ENCODE data around the gene OGFOD3.

The OGFOD3 gene

DNA sequence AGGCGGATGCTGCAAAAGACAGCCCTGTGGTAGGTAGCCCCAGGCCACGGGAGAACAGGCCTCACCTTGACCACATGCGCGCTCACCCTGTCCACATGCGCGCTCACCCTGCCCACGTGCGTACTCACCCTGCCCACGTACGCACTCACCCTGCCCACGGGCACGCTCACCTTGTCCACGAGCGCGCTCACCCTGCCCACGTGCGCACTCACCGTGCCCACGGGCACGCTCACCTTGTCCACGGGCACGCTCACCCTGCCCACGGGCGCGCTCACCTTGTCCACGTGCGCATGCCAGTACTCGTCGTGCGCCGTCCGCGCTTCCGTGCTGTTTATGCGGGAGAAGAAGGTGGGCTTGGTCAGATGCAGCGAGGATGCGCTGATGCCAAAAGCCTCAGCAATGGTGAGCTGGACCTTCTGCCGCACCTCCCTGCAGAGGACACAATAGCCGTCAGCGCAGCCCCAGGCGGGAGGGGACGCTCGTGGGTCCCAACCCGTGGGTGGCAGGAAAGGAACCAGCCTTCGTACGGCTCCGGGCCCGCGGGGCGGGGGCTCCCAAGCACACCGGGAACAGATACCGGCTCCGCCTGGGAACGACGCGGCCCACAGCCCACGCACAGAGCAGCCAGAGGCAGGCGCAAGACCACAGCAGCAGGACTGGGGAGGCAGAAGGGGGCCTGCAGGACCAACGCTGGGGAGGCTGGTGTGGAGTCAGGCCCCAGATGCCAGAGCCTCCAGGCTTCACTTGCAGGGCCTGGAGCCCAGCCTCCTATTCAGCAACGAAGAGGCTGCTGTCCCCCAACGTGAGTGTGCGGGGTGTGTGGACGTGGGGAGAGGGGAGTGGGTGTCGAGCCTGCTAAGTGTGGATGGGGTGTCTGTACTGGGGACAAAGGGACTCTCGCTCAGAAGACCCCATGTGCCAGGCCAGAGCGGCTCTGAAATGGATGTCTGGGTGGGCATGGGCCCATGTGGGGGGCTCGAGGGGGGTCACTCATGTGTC, 14.4 kb downstream of the OGFOD3 start:
- no peak for DNase-seq

- no peak for DNase-seq
Observed at GRCh38 chr17:82402865-82403264, 15.5 kb downstream of the OGFOD3 start.

GRCh38 chr17:82400830-82401229, 17.6 kb downstream of the OGFOD3 start:
- no peak for DNase-seq

DNA sequence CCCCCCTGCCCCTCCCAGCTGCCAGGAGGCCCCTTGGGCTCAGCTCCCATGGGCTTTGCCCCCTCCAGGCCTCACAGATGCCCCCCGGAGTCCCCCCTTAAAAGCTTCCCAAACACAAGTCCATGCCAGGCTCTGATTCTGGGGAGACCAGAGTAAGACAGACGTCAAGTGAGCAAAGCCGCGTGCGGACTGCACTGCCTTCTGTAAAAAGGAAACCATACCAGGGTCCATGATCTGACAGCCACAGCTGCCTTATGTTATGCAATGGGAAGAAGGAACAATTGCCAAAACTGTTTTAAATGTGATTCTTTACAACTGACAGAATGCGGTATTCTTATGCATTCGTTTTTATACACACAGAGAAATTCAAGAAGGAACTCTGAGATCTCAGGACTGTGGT, 18.2 kb downstream of the OGFOD3 start:
- no peak for DNase-seq

DNA sequence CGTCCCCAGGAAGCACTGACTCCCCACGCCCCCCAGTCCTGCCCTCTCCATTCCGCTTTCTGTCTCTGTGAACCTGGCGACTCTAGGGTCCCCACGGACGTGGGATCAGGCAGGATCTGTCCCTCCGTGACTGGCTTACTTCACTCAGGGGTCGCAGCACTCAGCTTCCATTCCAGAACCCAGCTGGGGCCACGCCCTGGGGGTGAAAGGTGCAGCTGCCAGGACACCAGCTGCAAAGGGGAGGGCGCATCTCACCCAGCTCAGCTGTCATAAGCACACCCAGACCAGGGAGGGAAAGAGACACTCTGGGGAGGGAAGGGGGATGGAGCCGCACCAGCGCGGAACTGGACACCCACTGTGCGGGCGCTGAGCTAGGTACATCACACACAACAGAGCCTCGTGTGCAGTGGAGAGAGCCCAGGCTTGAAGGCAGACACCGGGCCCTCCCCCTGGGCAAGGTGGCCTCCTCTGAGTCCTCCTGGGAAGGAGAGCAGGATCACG, 18.7 kb downstream of the OGFOD3 start:
- no peak for DNase-seq

DNA sequence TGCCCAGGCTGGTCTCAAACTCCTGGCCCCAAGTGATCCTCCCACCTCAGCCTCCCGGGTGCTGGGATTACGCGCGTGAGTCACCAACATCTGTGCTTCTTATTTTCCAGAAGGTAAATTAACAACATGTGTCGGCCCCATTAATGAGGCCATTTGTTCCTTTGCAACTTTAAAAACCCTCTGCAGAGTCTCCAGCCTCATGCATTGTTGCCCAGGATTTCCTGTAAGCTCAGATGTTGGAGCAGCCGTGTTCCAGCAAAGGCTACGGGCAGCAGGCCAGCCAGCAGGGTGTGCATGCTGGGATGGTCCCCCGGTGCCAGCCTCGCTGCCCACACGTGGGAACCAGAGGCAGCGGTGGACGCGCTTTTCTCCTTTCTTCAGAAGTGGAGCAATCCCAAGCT, 19.3 kb downstream of the OGFOD3 start:
- DNase-seq = no peak

GRCh38 chr17:82397449-82398335, 20.7 kb downstream of the OGFOD3 start:
- DNase-seq = no peak

DNA sequence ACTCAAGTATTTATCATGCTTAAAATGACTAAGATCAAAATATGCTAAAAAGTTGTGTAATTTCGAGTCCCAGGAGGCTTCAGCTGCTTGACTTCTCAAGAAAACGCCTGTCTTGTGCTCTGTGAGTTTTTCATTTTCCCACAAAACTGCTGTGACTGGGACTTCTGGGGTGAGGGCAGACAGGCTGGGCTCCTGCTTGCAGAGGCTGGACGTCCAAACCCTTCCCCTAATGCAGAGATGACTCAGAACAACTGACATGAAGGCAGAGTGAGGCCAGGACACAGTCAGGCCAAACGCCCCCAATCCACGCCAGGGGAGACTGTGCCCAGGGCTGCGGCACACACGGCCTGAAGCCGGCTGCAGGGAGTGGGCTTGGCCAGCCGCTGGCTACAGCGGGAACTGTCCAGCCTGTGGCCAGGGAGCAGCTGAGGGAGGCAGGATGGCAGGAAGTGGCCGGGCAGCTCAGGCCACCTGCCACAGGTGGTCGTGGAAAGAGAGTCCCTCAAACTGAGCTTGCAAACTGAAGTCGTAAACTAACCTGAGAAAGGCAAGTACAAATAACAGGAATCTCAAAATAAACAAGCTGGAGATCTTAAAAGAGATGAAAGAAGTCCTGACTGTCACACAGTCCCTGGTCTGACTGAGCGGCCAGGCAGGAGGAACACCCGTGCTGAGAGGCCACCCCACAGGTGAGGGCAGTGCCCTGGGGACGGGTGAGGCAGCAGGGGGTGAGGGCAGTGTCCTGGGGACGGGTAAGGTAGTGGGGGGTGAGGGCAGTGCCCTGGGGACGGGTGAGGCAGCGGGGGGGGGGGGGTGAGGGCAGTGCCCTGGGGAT, 21.6 kb downstream of the OGFOD3 start:
- DNase-seq = no peak

GRCh38 chr17:82394278-82394677, 24.1 kb downstream of the OGFOD3 start:
- no peak for DNase-seq

DNA sequence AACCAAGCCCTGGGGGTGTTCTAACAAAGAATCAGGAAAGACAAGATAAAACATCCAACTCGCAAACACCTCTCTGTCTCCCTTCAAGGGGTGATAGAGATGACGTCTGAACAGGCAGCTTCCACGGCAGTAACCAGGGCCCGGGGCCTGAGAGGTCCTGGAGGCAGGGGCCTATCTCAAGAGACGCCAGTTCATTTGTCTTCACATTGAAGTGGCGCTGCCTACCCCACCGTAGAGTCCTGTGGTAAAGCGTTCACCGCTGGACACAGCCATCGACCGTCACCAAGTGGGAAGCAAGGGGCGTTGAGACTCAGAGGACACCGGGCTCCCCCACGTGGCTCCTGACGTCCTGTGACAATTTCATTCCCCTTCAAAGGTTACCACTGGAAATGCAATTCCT, 25.4 kb downstream of the OGFOD3 start:
- no peak for DNase-seq

DNA sequence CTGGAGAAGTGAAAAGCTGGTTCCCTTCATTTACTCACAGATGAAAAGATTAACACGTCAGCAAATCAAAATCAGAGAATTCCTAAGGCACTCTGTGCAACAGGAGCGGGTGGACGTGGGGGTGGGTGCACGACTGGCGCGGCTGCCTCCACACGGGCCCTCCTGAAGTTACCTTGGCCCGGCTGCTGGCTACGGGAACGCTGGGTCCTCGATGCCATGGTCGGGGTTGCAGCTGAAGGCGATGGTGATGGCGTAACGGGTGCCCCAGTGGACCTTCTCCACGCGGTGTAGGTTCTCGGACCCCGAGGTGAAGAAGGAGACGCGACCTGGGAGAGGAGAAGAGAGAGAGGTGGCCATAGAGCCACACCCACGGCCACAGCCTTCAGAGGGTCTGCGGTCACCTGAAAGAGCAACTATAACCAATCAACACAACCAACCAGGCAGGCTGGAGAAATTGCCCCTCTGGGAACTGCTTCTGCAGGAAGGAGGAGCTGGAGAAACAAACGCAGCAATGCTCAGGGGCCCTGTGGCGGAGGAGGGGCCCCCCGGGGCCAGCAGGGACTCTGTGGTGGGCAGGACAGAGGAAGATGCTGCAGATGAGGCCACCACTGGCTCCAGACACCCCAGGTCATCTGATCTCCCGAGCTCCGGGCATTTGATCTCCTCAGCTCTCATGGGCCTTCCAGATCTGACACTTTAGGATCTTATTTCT, 26.0 kb downstream of the OGFOD3 start:
- DNase-seq = no peak

DNA sequence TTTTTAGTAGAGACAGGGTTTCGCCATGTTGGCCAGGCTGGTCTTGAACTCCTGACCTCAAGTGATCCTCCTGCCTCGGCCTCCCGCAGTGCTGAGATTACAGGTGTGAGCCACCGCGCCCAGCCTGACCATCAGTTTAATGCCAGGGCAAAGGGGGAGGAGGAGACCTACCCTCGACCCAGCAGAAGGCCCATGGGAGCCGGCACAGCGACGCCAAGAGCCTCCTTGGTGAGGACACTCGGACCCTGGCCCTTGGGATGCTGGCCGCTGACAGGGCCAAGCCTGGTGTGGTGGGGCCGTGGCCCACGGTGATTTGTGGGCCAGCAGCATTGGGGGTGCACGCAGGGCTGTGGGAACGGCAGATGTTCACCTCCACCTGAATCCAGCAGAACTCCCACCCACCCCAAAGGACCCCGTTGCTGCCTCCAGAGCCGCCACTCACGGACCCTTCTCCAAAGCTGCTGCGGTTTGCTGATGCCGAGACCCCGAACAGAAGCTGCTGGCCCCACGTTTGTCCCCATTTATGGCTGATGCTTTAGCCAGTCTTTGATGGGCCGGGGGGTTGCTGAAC, 26.8 kb downstream of the OGFOD3 start:
- no peak for DNase-seq

GRCh38 chr17:82390860-82391435, 27.4 kb downstream of the OGFOD3 start:
- no peak for DNase-seq

GRCh38 chr17:82390015-82390859, 28.1 kb downstream of the OGFOD3 start:
- no peak for DNase-seq

DNA sequence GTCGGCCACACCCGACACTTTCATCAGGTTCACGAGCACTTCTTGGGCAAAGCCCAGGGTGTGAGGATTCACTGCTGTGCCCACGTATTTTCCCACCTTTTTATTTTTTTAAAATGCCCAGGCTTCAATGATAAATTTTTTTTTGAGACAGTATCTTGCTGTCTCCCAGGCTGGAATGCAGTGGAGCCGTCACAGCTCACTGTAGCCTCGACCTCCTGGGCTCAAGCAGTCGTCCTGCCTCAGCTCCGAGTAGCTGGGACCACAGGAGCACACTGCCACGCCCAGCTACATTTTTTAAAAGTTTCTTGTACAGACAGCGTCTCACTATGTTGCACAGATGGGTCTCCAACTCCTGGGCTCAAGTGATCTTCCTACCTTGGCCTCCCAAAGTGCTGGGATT, 29.0 kb downstream of the OGFOD3 start:
- DNase-seq = no peak

DNA sequence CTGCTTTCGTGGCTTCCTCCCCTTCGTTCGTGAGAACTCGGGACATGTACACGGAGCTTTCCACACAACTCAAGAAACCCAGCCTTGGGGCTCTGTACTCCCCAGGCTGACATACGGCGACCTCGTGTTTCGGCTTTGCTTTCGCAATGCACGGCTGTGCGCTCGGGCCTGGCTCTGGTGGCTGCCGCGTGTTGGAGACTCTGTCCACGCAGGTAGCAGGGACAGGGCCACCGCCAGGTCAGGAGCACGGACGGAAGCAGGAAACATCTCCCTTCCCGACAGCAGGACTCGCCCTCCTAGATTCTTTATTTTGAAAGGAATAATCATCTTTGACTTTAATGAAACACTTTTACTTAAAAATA, 29.5 kb downstream of the OGFOD3 start:
- DNase-seq = no peak

GRCh38 chr17:82388223-82388921, 30.0 kb downstream of the OGFOD3 start:
- no peak for DNase-seq

DNA sequence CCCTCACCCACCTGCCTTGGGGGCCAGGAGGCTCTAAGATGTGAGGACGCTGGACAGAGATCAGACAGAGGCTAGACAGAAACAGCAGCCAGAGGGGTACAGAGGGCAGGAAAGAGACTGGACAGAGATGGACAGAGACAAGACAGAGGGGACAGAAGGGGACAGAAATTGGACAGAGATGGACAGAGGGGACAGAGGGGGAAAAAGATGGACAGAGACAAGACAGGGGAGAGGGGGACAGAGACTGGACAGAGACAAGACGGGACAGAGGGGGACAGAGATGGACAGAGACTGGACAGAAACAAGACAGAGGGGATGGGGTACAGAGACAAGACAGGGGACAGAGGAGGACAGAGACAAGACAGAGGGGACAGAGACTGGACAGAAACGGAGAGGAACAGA, 30.7 kb downstream of the OGFOD3 start:
- DNase-seq = no peak

- DNase-seq = no peak
Observed at GRCh38 chr17:82386881-82387704, 31.3 kb downstream of the OGFOD3 start.

Data from SHP77 treated with DMSO at 0.1 percent for 48 hours (cell line).